Pericardium fibroblast (primary cell): ENCODE data around the gene ZFX. TPM values are rescaled to one million over a fixed set of nuclear protein-coding genes. Genes with fewer than 3 reads are reported as not detected.

Experiments used
- total RNA-seq: library from RNA; depleted of rRNA; stranded (reverse); fragments of >200 nt; gene quantifications from 2 replicates; pipeline ENCODE4 v1.2.3, GENCODE V29; 2015

ZFX gene
- total RNA-seq = 16.7 and 21.9 TPM in 2 replicates

GRCh38 chrX:24149351-24150050, at the start of gene ZFX:
Gene ZFX, plus strand, starts transcription at chrX:24149729. Its CDS starts 23,014 bp downstream, at chrX:24172743.

Other genes with a start within 250 kb of the ZFX start
- 5.6 and 11.5 TPM in 2 replicates for gene APOO, start 241.8 kb upstream of the ZFX start, total RNA-seq
- not detected in 2 replicates for gene CXorf58, start 241.7 kb upstream of the ZFX start, total RNA-seq
- 5.4 and 7.4 TPM in 2 replicates for gene KLHL15, start 122.5 kb upstream of the ZFX start, total RNA-seq
- 127 and 220 TPM in 2 replicates for gene EIF2S3, start 94.8 kb upstream of the ZFX start, total RNA-seq
- gene SUPT20HL2, start 164.3 kb downstream of the ZFX start, total RNA-seq = not detected in 2 replicates
- not detected in 2 replicates for gene SUPT20HL1, start 210.9 kb downstream of the ZFX start, total RNA-seq